ENCODE data around the gene KIF1B.
"Not testable (repeated sequence)": the region's sequence is repeated elsewhere in the genome, so short reads cannot be mapped to it uniquely, and the experiment has no call there.

KIF1B gene

GRCh38 chr1:10193288-10193687, 17.1 kb upstream of the KIF1B start:
- no peak overlapping the region for H3K4me3 ChIP-seq (ENCODE audit: low read depth, low read length)
- no peak for TF ChIP-seq CTCF (IDR thresholded peaks at IDR 0.05; ENCODE audit: low read depth, low read length)

GRCh38 chr1:10195570-10195969, 14.8 kb upstream of the KIF1B start:
- TF ChIP-seq CTCF (IDR thresholded peaks at IDR 0.05; ENCODE audit: low read depth, low read length): no peak
- H3K4me3 ChIP-seq (ENCODE audit: low read depth, low read length): no peak overlapping the region

GRCh38 chr1:10196976-10197375, 13.4 kb upstream of the KIF1B start:
- TF ChIP-seq CTCF (IDR thresholded peaks at IDR 0.05; ENCODE audit: low read depth, low read length): no peak

GRCh38 chr1:10200620-10201019, 9.8 kb upstream of the KIF1B start:
- no peak for TF ChIP-seq CTCF (IDR thresholded peaks at IDR 0.05; ENCODE audit: low read depth, low read length)
- H3K4me3 ChIP-seq (ENCODE audit: low read depth, low read length): no peak overlapping the region

More at GRCh38 chr1:10196976-10197375, 13.4 kb upstream of the KIF1B start:
- H3K4me3 ChIP-seq (ENCODE audit: low read depth, low read length): no peak overlapping the region

GRCh38 chr1:10204003-10204642, 6.2 kb upstream of the KIF1B start:
- no peak overlapping the region for H3K4me3 ChIP-seq (ENCODE audit: low read depth, low read length)
- no peak for TF ChIP-seq CTCF (IDR thresholded peaks at IDR 0.05; ENCODE audit: low read depth, low read length)

DNA sequence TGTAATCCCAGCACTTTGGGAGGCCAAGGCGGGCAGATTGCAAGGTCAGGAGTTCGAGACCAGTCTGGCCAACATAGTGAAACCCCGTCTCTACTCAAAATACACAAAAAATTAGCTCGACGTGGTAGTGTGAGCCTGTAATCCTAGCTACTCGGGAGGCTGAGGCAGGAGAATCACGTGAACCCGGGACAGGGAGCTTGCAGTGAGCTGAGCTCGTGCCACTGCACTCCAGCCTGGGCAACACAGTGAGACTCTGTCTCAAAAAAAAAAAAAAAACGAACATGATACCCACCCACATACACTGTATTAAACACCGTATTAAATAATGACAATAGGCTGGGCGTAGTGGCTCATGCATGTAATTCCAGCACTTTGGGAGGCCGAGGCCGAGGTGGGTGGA, 5.2 kb upstream of the KIF1B start:
- H3K4me3 ChIP-seq (ENCODE audit: low read depth, low read length): not testable (repeated sequence)

DNA sequence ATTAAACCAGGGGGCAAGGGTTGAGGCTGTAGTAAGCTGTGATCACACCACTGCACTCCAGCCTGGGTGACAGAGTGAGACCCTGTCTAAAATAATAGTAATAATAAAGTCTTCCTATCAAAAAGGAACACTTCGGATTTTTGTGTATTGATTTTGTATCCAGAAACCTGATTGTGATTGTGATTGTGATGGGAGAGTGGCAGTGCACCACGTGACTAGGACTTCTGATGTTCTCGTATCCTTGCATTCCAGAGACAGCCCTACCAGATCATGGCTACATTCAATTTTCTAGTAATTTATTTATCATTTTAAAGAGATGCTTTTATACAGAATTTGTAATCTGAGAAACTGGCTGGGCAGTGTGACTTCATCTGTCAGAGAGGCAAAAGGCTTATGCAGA, 2.6 kb upstream of the KIF1B start:
- TF ChIP-seq CTCF (IDR thresholded peaks at IDR 0.05; ENCODE audit: low read depth, low read length): no peak
- no peak overlapping the region for H3K4me3 ChIP-seq (ENCODE audit: low read depth, low read length)

DNA sequence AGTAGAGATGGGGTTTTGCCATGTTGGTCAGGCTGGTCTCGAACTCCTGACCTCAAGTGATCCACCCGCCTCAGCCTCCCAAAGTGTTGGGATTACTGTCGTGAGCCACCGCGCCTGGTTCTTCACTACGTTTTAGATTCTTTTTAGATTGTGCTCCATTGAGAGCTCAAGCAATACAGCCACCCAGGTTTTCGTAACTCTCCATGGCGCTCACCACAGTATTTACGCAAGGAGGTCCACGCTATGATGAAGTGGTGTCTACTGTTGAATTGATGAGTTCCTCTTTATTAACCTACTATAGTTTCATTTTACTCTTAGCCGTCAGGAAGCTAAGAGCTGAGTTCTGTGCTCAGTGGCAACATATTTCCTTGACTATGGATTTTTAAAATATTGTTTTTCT, 1.8 kb upstream of the KIF1B start:
- no peak for TF ChIP-seq CTCF (IDR thresholded peaks at IDR 0.05; ENCODE audit: low read depth, low read length)
- no peak overlapping the region for H3K4me3 ChIP-seq (ENCODE audit: low read depth, low read length)
